ENCODE results near the gene AP2A2.

Gene AP2A2

DNA sequence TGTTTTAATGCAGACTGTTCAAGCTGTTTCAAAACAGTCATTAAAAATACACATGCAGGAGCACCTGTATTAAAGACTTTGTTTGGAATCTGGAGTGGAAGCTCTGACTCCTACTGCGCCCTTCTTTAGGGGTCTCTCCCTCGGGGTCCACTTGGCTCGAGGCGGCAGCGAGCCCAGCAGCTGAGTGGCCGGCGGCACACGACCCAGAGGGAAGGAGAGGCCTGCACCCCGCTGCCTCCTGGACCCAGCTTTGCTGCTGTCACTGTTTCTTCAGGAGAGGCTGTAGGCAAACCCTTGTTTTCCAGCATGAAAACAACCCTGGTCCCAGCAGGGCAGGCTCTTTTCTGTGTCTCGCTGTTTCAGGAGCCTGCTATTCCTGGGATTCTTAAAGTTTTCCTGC, 81.6 kb downstream of the AP2A2 start:
- Histone ChIP-seq H3K9me3 (replicated peaks; ENCODE audit: low read length) (no peaks in the 10 kb centered on the region), H3K4me3 (ENCODE audit: low read length) (no peak overlapping the region), H3K4me1 (ENCODE audit: control insufficient read depth, insufficient read depth, low read length) (no peaks in the 10 kb centered on the region), H3K36me3 (ENCODE audit: insufficient read depth, low read length) (peaks cover 77% of the 10 kb centered on the region), H3K9ac (ENCODE audit: low read depth, low read length) (no peak overlapping the region), H3K27me3 (ENCODE audit: control insufficient read depth, insufficient read depth, low read length) (no peaks in the 10 kb centered on the region), H3K4me2 (ENCODE audit: low read length) (no peak overlapping the region)

- no peak overlapping the region for H3K9ac ChIP-seq (ENCODE audit: low read depth, low read length)
- H3K4me1 ChIP-seq (ENCODE audit: control insufficient read depth, insufficient read depth, low read length), result no peaks in the 10 kb centered on the region
- peaks cover 69% of the 10 kb centered on the region for H3K36me3 ChIP-seq (ENCODE audit: insufficient read depth, low read length)
- no peaks in the 10 kb centered on the region for H3K27me3 ChIP-seq (ENCODE audit: control insufficient read depth, insufficient read depth, low read length)
- no peaks in the 10 kb centered on the region for H3K9me3 ChIP-seq (replicated peaks; ENCODE audit: low read length)
- no peak overlapping the region for H3K4me2 ChIP-seq (ENCODE audit: low read length)
- H3K4me3 ChIP-seq (ENCODE audit: low read length), result no peak overlapping the region
These were observed 82.5 kb downstream of the AP2A2 start for GRCh38 chr11:1008001-1008802.

DNA sequence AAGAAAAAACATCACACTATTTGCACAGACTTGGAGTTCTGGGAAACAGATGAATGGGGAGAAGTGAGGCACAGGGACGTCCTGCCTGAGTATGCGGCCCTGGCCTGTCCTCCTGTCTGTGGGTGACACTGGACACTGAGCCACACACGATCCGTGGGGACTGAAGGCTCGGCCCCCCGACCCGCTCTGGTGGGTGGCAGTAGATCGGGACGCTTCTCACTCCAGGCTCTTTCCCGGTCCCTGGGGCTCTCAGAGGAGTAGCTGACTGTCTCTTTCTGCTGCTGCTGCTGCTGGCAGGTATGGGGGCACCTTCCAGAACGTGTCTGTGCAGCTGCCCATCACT, 83.1 kb downstream of the AP2A2 start:
- Histone ChIP-seq H3K4me1 (ENCODE audit: control insufficient read depth, insufficient read depth, low read length) (no peaks in the 10 kb centered on the region), H3K4me2 (ENCODE audit: low read length) (no peak overlapping the region), H3K36me3 (ENCODE audit: insufficient read depth, low read length) (peaks cover 66% of the 10 kb centered on the region), H3K9ac (ENCODE audit: low read depth, low read length) (no peak overlapping the region), H3K4me3 (ENCODE audit: low read length) (no peak overlapping the region), H3K9me3 (replicated peaks; ENCODE audit: low read length) (no peaks in the 10 kb centered on the region), H3K27me3 (ENCODE audit: control insufficient read depth, insufficient read depth, low read length) (no peaks in the 10 kb centered on the region)

GRCh38 chr11:1009371-1009770, 83.7 kb downstream of the AP2A2 start:
- H3K9ac ChIP-seq (ENCODE audit: low read depth, low read length), result no peak overlapping the region
- H3K9me3 ChIP-seq (replicated peaks; ENCODE audit: low read length), result no peaks in the 10 kb centered on the region
- H3K4me2 ChIP-seq (ENCODE audit: low read length), result no peak overlapping the region
- H3K4me3 ChIP-seq (ENCODE audit: low read length), result no peak overlapping the region
- no peaks in the 10 kb centered on the region for H3K4me1 ChIP-seq (ENCODE audit: control insufficient read depth, insufficient read depth, low read length)
- H3K27me3 ChIP-seq (ENCODE audit: control insufficient read depth, insufficient read depth, low read length), result no peaks in the 10 kb centered on the region
- H3K36me3 ChIP-seq (ENCODE audit: insufficient read depth, low read length), result peaks cover 66% of the 10 kb centered on the region

DNA sequence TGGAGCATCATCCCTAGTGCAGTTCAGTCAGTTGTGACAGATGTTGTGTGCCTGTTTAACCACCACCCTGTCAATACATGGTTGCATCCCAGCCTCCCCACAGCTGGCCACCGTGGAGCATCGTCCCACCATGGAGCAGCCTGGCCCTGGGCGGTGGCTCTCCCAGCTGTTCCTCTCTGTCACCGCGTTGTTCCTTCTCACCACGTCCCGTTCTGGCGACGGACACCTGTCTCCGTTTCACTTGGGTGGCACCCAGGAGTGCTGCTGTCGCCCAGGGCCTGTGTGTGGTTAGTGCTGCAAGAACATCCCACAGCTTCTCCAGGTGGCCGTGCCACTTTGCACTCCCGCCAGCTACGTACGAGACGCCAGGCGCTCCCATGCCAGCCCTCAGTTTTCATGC, 84.3 kb downstream of the AP2A2 start:
- Histone ChIP-seq H3K9me3 (replicated peaks; ENCODE audit: low read length) (no peaks in the 10 kb centered on the region), H3K36me3 (ENCODE audit: insufficient read depth, low read length) (peaks cover 60% of the 10 kb centered on the region), H3K4me2 (ENCODE audit: low read length) (no peak overlapping the region), H3K27me3 (ENCODE audit: control insufficient read depth, insufficient read depth, low read length) (no peaks in the 10 kb centered on the region), H3K4me3 (ENCODE audit: low read length) (no peak overlapping the region), H3K4me1 (ENCODE audit: control insufficient read depth, insufficient read depth, low read length) (no peaks in the 10 kb centered on the region), H3K9ac (ENCODE audit: low read depth, low read length) (no peak overlapping the region)

DNA sequence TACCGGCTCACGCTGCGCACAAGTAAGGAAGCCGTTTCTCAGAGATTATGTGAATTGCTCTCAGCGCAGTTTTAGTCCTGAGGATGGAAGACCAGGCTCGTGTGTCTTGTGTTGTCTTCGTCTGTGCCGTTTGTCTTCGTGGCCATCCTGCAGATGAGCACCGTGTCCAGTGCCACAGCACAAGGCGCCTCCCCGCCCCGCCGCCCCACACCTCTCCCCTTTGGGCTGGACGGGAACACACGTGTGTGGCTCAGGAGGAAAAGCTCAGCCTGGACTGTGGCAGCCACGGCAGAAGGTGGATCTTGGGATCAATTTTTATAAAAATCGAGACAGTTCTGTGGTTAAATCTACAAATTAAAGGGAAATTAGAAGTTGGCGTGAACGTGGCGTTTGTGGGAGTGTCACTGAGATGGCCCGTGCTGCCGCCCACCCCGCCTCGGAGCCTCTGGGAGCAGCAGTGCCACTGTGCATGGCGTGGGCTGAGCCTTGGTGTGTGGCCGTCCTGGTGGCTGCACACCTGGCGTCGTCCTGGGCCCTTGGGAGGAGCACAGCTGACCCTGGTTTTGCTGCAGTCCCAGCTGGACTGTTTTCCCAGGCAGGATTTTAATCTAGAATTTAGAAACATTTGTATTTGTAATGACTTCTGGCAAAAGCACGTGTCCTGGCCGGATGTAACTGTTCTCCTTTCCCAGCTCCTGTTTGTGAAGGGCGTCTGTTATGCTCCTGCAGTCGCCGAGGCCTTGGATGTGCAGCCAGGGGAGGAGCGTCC, 85.1 kb downstream of the AP2A2 start:
- Histone ChIP-seq H3K27me3 (ENCODE audit: control insufficient read depth, insufficient read depth, low read length) (no peaks in the 10 kb centered on the region), H3K9me3 (replicated peaks; ENCODE audit: low read length) (no peaks in the 10 kb centered on the region), H3K4me3 (ENCODE audit: low read length) (no peak overlapping the region), H3K4me2 (ENCODE audit: low read length) (no peak overlapping the region), H3K4me1 (ENCODE audit: control insufficient read depth, insufficient read depth, low read length) (no peaks in the 10 kb centered on the region), H3K9ac (ENCODE audit: low read depth, low read length) (no peak overlapping the region), H3K36me3 (ENCODE audit: insufficient read depth, low read length) (peaks cover 53% of the 10 kb centered on the region)

- no peaks in the 10 kb centered on the region for H3K4me1 ChIP-seq (ENCODE audit: control insufficient read depth, insufficient read depth, low read length)
- H3K9ac ChIP-seq (ENCODE audit: low read depth, low read length), result no peak overlapping the region
- peaks cover 51% of the 10 kb centered on the region for H3K36me3 ChIP-seq (ENCODE audit: insufficient read depth, low read length)
- no peaks in the 10 kb centered on the region for H3K9me3 ChIP-seq (replicated peaks; ENCODE audit: low read length)
- no peak overlapping the region for H3K4me2 ChIP-seq (ENCODE audit: low read length)
- no peak overlapping the region for H3K4me3 ChIP-seq (ENCODE audit: low read length)
- no peaks in the 10 kb centered on the region for H3K27me3 ChIP-seq (ENCODE audit: control insufficient read depth, insufficient read depth, low read length)
These were observed 85.6 kb downstream of the AP2A2 start for GRCh38 chr11:1011320-1011698.

- Histone ChIP-seq H3K9me3 (replicated peaks; ENCODE audit: low read length) (no peaks in the 10 kb centered on the region), H3K4me1 (ENCODE audit: control insufficient read depth, insufficient read depth, low read length) (no peaks in the 10 kb centered on the region), H3K9ac (ENCODE audit: low read depth, low read length) (no peak overlapping the region), H3K4me2 (ENCODE audit: low read length) (no peak overlapping the region), H3K4me3 (ENCODE audit: low read length) (no peak overlapping the region), H3K27me3 (ENCODE audit: control insufficient read depth, insufficient read depth, low read length) (no peaks in the 10 kb centered on the region), H3K36me3 (ENCODE audit: insufficient read depth, low read length) (peaks cover 42% of the 10 kb centered on the region)
These were observed 86.6 kb downstream of the AP2A2 start for GRCh38 chr11:1012291-1012690.

GRCh38 chr11:1012740-1013630, 87.3 kb downstream of the AP2A2 start:
- no peak overlapping the region for H3K4me3 ChIP-seq (ENCODE audit: low read length)
- no peak overlapping the region for H3K9ac ChIP-seq (ENCODE audit: low read depth, low read length)
- H3K4me2 ChIP-seq (ENCODE audit: low read length), result no peak overlapping the region
- no peaks in the 10 kb centered on the region for H3K27me3 ChIP-seq (ENCODE audit: control insufficient read depth, insufficient read depth, low read length)
- H3K36me3 ChIP-seq (ENCODE audit: insufficient read depth, low read length), result peaks cover 36% of the 10 kb centered on the region
- no peaks in the 10 kb centered on the region for H3K9me3 ChIP-seq (replicated peaks; ENCODE audit: low read length)
- no peaks in the 10 kb centered on the region for H3K4me1 ChIP-seq (ENCODE audit: control insufficient read depth, insufficient read depth, low read length)

DNA sequence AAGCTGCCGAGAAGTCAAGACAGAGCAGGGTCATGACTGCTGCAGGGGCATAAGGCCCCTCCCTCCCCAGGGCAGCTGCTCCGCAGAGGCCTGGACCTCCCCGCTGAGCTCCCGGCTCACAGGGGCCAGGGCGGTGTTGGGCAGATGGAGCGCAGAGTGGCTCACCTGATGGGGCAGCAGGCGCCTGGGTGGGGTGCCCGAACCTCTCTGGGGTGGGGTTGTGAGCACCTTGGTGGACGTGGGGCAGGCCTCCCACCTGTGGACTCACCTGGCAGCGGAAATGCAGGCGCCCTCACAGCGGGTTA, 87.9 kb downstream of the AP2A2 start:
- Histone ChIP-seq H3K9ac (ENCODE audit: low read depth, low read length) (no peak overlapping the region), H3K36me3 (ENCODE audit: insufficient read depth, low read length) (peaks cover 32% of the 10 kb centered on the region), H3K27me3 (ENCODE audit: control insufficient read depth, insufficient read depth, low read length) (no peaks in the 10 kb centered on the region), H3K9me3 (replicated peaks; ENCODE audit: low read length) (no peaks in the 10 kb centered on the region), H3K4me3 (ENCODE audit: low read length) (no peak overlapping the region), H3K4me1 (ENCODE audit: control insufficient read depth, insufficient read depth, low read length) (no peaks in the 10 kb centered on the region), H3K4me2 (ENCODE audit: low read length) (no peak overlapping the region)

- Histone ChIP-seq H3K27me3 (ENCODE audit: control insufficient read depth, insufficient read depth, low read length) (no peaks in the 10 kb centered on the region), H3K4me2 (ENCODE audit: low read length) (no peak overlapping the region), H3K9me3 (replicated peaks; ENCODE audit: low read length) (no peaks in the 10 kb centered on the region), H3K4me1 (ENCODE audit: control insufficient read depth, insufficient read depth, low read length) (no peaks in the 10 kb centered on the region), H3K9ac (ENCODE audit: low read depth, low read length) (no peak overlapping the region), H3K4me3 (ENCODE audit: low read length) (no peak overlapping the region), H3K36me3 (ENCODE audit: insufficient read depth, low read length) (peaks cover 26% of the 10 kb centered on the region)
These were observed 88.6 kb downstream of the AP2A2 start for GRCh38 chr11:1014276-1014675.

Measured in skeletal muscle satellite cell (primary cell).